ENCODE results near the gene BAIAP2. TPM values are rescaled to one million over a fixed set of nuclear protein-coding genes. Genes with fewer than 3 reads are reported as not detected.

The BAIAP2 gene
- total RNA-seq, 1 experiment from 2014 or later, result 57.7 TPM

DNA sequence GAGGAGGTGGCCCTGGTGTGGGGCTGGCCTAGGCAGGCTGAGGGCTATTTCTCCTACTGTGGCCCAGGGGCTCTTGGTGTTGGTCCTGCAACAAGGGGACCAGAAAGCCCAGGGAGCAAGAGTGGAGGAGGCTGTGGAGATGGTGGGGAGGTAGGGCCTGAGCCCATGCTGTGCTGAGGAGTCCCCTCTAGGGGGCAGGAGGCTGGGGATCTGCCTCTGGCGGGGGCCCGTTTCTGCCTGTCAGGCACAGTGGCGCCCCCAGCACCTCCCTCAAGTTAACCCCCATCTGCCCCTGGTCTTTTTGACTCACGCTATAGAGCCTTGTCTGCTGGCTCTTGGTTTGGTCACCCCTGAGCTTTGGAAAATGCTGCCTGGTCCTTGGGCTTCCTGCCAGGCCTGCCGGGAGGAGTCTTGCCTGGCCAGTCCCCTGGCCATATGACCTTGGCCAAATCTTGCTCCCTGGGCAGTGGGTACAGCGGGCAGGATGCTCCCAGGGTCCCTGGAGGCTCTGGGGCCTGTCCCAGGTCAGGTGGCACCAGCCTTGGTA, 5.9 kb downstream of the BAIAP2 start:
- DNase-seq, result peak in 1 of 2 experiments; percentile 47
- intact Hi-C loops (cut with micrococcal nuclease; ENCODE audit: unreplicated experiment), result loop anchor here (5.0 kb wide), 1 partner anchor 56 kb away; no protein-coding TSS in a partner anchor
- H3K27me3 ChIP-seq (replicated peaks; ENCODE audit: control insufficient read depth, insufficient read depth, low read length), result no peaks in the 10 kb centered on the region
- CTCF ChIA-PET, result interaction anchor here (0.6 to 1.0 kb wide), 3 partner anchors 61 to 214 kb away, joined by 3 read pairs; no protein-coding TSS in a partner anchor
- no TSS peak for BruUV-seq (replicated peaks)
- H3K9me3 ChIP-seq, result no peaks in the 10 kb centered on the region
- Mint-ChIP-seq H3K4me3 (ENCODE audit: unreplicated experiment) (peak overlapping the region; percentile 44), H3K9me3 (ENCODE audit: unreplicated experiment) (no peaks in the 10 kb centered on the region), H3K27ac (ENCODE audit: unreplicated experiment) (peak overlapping the region; percentile 96), H3K4me1 (ENCODE audit: low read depth, unreplicated experiment) (peaks cover 67% of the 10 kb centered on the region), H3K27me3 (ENCODE audit: insufficient read depth, unreplicated experiment) (no peaks in the 10 kb centered on the region), H3K36me3 (ENCODE audit: insufficient read depth, unreplicated experiment) (peaks cover 67% of the 10 kb centered on the region)
- peak; percentile 18 to 24 for TF ChIP-seq CTCF (IDR thresholded peaks at IDR 0.05; ENCODE audit: insufficient read depth in 1 of 2, low read depth in 1 of 2, low read length in 1 of 2, severe bottlenecking in 1 of 2, unreplicated experiment in 1 of 2)
- peaks cover 95% of the 10 kb centered on the region for H3K4me1 ChIP-seq
- no peak overlapping the region for H3K4me3 ChIP-seq (ENCODE audit: low read depth, low read length)
- POLR2A ChIA-PET, result no interaction called here
- peaks cover 1% of the 10 kb centered on the region; the same call in 1 of the 2 replicates for H3K36me3 ChIP-seq (ENCODE audit: control insufficient read depth, insufficient read depth, low read length)

GRCh38 chr17:81042606-81043005, 7.7 kb downstream of the BAIAP2 start:
- Mint-ChIP-seq H3K4me1 (ENCODE audit: low read depth, unreplicated experiment) (peaks cover 62% of the 10 kb centered on the region), H3K27me3 (ENCODE audit: insufficient read depth, unreplicated experiment) (no peaks in the 10 kb centered on the region), H3K36me3 (ENCODE audit: insufficient read depth, unreplicated experiment) (peaks cover 61% of the 10 kb centered on the region), H3K27ac (ENCODE audit: unreplicated experiment) (peak overlapping the region; percentile 96), H3K4me3 (ENCODE audit: unreplicated experiment) (no peak overlapping the region), H3K9me3 (ENCODE audit: unreplicated experiment) (no peaks in the 10 kb centered on the region)
- ChIA-PET POLR2A (no interaction called here), CTCF (no interaction called here)
- Histone ChIP-seq H3K27me3 (replicated peaks; ENCODE audit: control insufficient read depth, insufficient read depth, low read length) (no peaks in the 10 kb centered on the region), H3K4me3 (ENCODE audit: low read depth, low read length) (no peak overlapping the region), H3K36me3 (ENCODE audit: control insufficient read depth, insufficient read depth, low read length) (peaks cover 1% of the 10 kb centered on the region; the same call in 1 of the 2 replicates), H3K9me3 (no peaks in the 10 kb centered on the region), H3K4me1 (peaks cover 93% of the 10 kb centered on the region)
- no peak for DNase-seq
- no TSS peak for BruUV-seq (replicated peaks)
- intact Hi-C loops (cut with micrococcal nuclease; ENCODE audit: unreplicated experiment), result loop anchor here (5.0 kb wide), 1 partner anchor 55 kb away; no protein-coding TSS in a partner anchor
- no peak for TF ChIP-seq CTCF (IDR thresholded peaks at IDR 0.05; ENCODE audit: insufficient read depth in 1 of 2, low read depth in 1 of 2, low read length in 1 of 2, severe bottlenecking in 1 of 2, unreplicated experiment in 1 of 2)

DNA sequence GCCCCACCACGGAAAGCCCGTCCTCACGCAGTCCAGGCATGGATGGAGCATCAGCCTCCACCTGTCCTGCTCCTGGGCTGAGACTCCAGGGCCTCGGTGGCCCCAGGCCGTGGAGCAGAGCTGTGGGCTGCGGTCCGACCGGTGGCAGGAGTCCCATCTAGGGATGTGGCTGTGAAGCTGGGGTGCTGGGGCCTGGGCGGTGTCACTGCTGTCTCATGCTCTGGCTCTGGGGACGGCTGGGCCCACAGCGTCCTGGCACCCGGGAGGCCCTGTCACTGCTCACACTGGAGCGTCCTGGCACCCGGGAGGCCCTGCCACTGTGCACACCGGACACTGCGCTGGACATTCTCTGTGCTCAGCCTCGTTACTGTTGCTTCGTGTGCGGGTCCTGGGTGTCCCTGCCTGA, 8.4 kb downstream of the BAIAP2 start:
- intact Hi-C loops (cut with micrococcal nuclease; ENCODE audit: unreplicated experiment), result loop anchor here (5.0 kb wide), 1 partner anchor 54 kb away; no protein-coding TSS in a partner anchor
- DNase-seq, result no peak
- Histone ChIP-seq H3K4me3 (ENCODE audit: low read depth, low read length) (0 out of 2 replicates have a peak overlapping the region, but pooled peaks have one; percentile 12), H3K27me3 (replicated peaks; ENCODE audit: control insufficient read depth, insufficient read depth, low read length) (no peaks in the 10 kb centered on the region), H3K4me1 (peaks cover 86% of the 10 kb centered on the region), H3K36me3 (ENCODE audit: control insufficient read depth, insufficient read depth, low read length) (peaks cover 1% of the 10 kb centered on the region; the same call in 1 of the 2 replicates), H3K9me3 (no peaks in the 10 kb centered on the region)
- Mint-ChIP-seq H3K9me3 (ENCODE audit: unreplicated experiment) (no peaks in the 10 kb centered on the region), H3K27me3 (ENCODE audit: insufficient read depth, unreplicated experiment) (no peaks in the 10 kb centered on the region), H3K36me3 (ENCODE audit: insufficient read depth, unreplicated experiment) (peaks cover 53% of the 10 kb centered on the region), H3K4me1 (ENCODE audit: low read depth, unreplicated experiment) (peaks cover 56% of the 10 kb centered on the region), H3K27ac (ENCODE audit: unreplicated experiment) (peak overlapping the region; percentile 97), H3K4me3 (ENCODE audit: unreplicated experiment) (peak overlapping the region; percentile 68)
- BruUV-seq (replicated peaks), result TSS peak; percentile 92
- ChIA-PET CTCF (interaction anchor here (0.8 to 1.2 kb wide), 3 partner anchors 10 to 180 kb away, joined by 3 read pairs; partner anchors contain the start of gene CEP131), POLR2A (interaction anchor here (0.6 to 1.7 kb wide), 6 partner anchors 8 to 1246 kb away, joined by 3 to 11 read pairs (median 8); partner anchors contain the start of genes BAIAP2, CBX8, CEP131 and NDUFAF8)
- no peak for TF ChIP-seq CTCF (IDR thresholded peaks at IDR 0.05; ENCODE audit: insufficient read depth in 1 of 2, low read depth in 1 of 2, low read length in 1 of 2, severe bottlenecking in 1 of 2, unreplicated experiment in 1 of 2)

Measured in Caco-2 (cell line).